Activated CD4-positive, alpha-beta T cell treated with anti-CD3 and anti-CD28 coated beads, Interleukin-2, Interleukin-6, amounts not matched to agents 100 ng/mL and 50 ng/mL, durations not matched to agents 16 hours and 8 hours (primary cell): Measurements from ENCODE around the gene TRAK1.

Source experiments
- DNase-seq: peaks from one replicate; pipeline ENCODE4 v3.0.0-alpha.2; 2020

Gene TRAK1

DNA sequence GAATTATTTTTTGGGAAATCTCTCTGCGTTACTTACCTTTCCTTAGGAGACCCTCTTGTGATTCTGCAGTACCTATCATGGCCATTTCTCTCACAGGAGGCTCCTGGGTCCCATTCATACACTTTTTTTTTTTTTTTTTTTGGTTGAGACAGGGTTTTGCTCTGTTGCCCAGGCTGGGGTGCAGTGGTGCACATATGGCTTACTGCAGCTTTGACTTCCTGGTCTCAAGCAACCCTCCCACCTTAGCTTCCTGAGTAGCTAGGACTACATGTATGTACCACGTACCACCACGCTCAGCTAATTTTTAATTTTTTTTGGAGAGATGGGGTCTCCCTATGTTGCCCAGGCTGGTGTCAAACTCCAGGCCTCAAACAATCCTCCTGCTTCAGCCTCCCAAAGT is 36.1 kb downstream of the TRAK1 start:
- DNase-seq: no peak

GRCh38 chr3:42128526-42128925 is 37.4 kb downstream of the TRAK1 start:
- no peak for DNase-seq

DNA sequence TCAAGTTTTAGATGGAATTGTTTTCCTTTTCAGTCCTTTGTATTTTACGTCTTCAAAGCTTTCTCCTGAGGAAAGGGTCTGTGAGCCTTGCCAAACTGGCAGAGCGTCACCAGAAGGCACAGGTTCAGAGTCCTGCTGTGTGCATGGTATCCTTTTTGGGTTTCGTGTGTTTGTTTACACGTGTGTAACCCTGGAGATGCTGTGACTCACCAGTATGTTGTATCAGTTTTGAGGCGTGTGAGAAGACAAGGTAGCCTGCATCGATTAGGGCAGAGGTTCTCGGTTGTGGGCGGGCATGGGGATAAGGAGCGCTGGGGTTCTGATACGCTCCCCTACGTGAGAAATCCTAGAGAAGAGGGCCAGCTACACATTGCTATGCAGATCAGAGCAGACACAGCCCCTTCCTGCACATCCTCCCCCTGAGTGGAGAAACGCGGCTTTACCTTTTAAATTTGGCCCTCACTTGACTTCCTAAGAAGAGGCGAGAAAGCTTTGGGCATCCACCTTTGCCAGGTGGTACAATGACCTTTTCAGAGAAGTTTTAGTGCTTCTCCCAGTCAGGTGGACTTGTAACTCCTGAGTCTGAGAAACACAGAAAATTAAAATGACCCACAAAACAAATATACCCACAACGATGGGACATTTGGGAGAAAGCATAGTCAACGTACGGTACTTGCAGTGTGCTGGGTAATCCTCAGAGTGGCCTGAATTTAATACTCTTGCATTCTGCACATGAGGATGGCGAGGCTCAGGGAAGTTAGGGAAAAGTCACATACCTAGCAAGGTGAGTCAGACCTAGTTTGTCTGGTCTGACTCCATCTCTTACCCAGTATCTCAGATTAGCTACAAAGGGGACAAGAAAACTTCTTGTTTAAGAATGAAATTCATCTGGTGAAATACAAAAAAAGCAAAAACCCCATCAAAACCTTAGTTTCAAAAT is 38.1 kb downstream of the TRAK1 start:
- peak; percentile 29 for DNase-seq

GRCh38 chr3:42130007-42130328 is 38.8 kb downstream of the TRAK1 start:
- no peak for DNase-seq

DNA sequence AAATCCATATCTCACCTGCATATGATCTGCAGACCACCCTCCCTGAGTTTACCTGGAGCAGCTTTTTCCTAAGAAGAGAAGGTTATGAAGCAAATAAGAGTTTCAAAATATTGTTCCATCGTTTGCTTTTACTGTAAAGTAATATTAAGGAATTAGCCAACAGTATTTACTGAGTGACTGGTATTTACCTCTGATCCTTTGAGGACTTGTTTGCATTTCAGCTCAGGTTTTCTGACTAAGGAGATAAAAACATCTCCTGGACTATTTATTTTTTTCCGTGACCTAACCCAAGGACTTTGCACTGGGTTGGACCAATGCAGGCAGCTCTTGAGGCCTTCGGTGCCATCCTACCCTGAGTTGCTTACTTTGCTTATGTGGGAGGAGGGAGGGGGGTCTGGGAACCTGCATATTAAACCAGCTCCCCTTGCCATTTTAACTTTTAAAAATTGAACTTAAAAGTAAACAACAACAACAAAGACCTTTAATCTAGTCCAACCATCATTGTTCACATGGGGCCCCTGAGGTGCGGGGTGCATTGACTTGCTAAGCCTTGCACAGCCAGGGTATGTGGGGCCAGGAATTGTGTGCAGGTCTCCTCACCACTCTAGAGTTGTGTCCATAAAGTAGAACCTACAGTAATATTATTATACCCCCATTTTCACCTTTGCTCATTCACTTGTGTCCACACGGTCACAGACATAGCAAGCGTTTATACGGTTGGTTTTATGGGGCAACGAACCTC is 39.3 kb downstream of the TRAK1 start:
- DNase-seq: no peak

DNA sequence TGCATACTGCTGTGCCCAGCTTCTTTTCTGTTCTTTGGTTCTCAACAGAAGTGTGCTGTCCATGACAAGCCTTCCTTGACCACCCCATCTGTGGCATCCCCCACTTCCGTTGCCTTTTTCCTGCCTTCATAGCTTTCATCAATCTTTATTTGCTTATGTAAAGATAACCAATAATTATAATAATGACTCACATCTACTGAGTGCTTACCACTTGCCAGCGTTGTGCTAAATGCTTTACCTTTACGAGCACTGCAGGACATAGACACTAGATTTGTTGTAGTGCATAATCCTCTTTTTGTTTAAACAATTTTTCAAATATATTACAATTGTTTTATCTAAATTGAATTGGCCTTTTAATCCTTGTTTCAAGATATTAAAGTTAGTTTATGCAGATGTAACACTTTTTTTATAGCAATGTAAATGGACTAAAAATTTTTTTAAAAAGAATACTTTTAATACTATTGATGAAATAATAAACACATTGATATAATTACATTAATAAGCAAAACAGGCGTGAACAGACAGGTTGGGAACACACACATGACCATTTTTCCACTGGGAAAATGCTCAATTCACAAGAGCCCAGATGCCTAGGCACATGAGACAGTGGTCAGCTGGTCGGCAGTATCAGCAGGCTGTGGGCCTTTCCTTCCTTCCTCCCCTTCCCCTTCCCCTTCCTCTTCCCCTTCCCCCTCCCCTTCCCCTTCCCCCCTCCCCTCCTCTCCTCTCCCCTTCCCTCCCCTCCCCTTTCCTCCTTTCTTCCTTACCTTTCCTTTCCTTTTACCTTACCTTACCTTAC is 42.5 kb downstream of the TRAK1 start:
- DNase-seq: no peak

DNA sequence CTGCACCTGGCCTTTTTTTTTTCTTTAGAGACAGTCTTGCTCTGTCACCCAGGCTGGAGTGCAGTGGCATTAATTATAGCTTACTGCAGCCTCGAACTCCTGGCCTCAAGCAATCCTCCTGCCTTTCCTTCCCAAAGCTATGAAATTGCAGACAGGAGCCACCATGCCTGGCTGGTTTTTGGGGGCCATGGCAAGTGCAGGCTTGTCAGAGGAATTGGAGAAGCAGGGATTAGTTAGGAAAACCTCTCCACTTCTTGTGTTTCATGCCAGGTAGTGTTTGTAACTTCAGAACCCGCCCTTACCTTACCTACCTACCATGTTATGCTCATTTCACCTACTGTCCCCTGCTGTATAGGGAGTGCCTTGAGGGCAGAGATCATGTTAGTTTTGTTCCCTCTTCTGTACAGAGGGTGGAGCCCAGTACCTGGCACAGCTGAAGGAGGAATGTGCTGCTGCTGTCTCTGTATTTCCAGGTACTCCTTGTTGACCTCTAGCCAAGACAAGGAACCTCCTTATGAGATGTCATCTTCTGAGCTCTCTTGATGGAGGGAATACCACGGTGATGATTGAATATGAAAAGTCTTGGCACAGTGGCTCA is 43.8 kb downstream of the TRAK1 start:
- no peak for DNase-seq

DNA sequence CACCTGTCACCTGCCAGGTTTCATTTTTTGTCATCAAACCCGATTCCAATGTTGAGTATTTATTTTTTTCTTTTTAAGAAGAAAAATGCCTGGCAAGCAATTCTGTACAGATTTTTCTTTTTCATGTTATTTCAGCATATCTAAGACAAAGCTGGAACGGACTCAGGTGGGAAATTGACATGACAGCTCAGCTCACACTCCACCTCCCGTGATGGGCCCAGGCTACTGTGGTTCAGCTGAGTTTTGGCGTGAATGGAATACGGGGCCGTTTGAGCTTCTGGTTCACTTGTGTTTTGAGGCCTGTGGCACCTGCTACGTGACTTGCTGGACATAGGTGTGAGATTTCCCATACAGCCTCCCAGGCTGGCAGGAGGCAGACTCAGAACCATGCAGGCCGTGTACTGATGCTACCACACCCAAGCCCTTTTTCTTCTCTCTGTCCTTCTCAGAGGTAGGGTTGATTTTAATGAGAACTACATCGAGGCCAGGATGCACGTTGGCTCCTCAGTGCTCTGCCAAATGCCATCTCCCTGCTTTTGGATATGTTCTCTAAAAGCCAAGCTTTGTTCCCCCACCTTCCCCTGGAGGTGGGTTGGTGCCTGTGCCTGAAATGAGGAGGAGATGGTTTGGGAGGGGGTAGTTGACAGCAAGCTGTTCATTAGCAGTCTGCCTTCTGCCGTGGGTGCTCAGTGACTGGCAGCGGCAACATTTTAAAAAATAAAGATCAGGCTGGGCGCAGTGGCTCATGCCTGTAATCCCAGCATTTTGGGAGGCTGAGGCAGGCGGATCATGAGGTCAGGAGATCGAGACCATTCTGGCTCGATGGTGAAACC is 48.7 kb downstream of the TRAK1 start:
- DNase-seq: no peak

- no peak for DNase-seq
Measured at GRCh38 chr3:42140665-42141203, 49.6 kb downstream of the TRAK1 start.

GRCh38 chr3:42143440-42143839 is 52.3 kb downstream of the TRAK1 start:
- no peak for DNase-seq

DNA sequence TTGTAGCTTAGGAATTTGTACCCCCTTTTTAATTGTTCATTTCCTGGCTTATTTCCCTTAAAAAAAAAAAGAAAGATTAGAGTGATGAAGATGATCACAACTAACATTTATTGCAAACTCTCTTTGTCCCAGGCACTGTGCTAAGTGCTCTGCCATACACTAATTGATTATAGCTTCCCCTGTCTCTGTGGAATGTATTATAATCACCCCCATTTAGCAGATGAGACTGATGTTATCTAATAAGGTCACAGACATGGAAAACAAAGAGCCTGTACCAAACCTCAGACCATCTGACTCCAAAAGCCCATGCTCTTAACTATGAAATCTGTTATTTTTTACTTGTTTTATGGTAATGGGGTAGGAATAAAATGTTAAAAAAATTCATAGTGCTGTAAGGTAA is 53.1 kb downstream of the TRAK1 start:
- DNase-seq: no peak

DNA sequence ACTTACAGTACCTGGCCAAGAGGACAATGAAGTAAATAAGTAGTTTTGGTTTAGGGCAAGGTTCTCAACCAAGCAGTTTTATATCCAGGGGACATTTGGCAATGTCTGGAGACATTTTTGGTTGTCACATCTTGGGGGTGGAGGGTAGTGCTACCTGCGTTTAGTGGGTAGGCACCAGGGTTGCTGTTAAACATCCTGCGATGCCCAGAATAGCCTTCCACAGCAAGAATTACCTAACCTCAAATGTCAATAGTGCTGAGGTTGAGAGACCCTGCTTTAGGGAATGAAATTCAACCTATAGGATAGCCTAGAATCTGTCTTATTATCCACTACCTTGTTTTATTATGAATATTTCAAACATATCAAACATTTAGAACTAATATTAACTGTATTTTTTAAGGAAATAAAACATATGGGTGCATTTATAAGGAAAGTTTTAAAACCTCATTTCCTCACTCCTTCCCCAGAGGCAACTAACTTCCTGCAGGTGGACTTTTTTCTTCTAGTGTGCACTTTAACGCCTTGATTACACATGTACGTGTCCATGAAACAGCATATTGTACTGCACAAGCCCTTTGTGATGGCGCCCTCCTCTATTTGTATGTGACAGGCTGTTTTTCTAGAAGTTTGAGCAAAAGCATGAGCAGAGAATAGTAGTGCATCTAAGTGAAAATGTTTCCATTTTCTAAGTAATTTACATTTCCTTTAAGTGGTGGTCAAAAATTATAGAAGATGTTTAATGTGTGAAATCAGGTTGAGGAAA is 57.1 kb downstream of the TRAK1 start:
- no peak for DNase-seq

DNA sequence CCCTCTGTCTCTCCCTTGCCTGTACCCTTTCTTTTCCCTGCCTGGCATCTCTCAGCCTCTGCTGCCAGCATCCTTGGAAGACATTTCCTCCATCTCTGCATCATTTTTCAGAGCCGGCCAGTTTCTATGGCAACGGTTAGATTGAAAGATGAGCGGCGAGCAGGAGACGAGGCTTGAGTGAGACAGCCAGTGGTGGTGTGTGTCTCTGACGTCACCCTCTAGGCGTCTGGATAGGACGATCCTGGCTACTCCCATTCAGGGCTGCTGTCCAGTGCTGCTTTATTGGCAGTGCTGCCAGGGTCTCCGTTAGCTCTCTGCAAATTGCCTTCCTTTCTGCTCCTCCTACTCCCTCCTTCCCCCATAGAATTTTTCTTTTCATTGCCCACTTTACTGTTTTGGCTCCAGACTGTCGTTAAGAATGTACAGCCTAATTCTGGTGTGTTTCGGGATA is 57.9 kb downstream of the TRAK1 start:
- DNase-seq: no peak

DNA sequence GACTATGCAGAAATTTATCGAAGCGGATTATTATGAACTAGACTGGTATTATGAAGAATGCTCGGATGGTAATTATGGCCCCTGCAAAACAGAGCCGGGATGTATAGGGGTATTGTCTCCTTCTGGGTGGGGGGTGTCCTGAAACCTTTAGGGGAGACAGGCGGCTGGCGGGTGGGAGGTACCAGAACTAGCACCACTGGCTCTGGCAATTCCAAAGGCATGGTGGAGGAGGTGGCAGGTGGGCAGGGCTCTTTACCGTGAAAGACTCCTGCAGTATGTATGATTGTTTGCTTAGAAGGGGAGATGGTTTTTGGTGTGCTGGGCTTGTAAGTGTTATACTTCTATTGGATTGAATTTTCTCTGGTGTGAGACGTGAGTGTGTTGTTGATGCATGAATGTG is 58.4 kb downstream of the TRAK1 start:
- DNase-seq: no peak

DNA sequence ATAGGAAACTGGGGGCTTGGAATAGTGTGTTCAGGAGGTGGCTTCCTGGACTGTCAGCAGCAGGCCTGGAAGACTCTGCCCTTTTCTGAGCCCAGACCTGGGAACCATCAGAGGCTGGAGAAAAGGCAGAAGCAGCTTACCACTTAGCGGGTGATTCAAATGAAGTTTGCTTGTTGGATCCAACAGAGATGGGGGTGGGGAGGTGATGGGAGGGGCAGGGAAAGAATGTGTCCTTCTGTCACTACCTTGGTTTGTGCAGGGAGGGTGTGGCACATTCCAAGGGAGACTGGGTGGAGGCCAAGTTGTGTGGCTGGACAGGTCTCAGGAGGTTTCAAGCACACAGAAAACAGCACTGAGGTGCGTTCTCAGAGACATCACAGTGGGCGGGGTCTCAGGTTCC is 58.8 kb downstream of the TRAK1 start:
- DNase-seq: no peak

- DNase-seq: no peak
Measured at GRCh38 chr3:42151596-42152168, 60.5 kb downstream of the TRAK1 start.

- DNase-seq: no peak
Measured at GRCh38 chr3:42152193-42152592, 61.0 kb downstream of the TRAK1 start.

GRCh38 chr3:42153039-42153438 is 61.9 kb downstream of the TRAK1 start:
- DNase-seq: no peak

DNA sequence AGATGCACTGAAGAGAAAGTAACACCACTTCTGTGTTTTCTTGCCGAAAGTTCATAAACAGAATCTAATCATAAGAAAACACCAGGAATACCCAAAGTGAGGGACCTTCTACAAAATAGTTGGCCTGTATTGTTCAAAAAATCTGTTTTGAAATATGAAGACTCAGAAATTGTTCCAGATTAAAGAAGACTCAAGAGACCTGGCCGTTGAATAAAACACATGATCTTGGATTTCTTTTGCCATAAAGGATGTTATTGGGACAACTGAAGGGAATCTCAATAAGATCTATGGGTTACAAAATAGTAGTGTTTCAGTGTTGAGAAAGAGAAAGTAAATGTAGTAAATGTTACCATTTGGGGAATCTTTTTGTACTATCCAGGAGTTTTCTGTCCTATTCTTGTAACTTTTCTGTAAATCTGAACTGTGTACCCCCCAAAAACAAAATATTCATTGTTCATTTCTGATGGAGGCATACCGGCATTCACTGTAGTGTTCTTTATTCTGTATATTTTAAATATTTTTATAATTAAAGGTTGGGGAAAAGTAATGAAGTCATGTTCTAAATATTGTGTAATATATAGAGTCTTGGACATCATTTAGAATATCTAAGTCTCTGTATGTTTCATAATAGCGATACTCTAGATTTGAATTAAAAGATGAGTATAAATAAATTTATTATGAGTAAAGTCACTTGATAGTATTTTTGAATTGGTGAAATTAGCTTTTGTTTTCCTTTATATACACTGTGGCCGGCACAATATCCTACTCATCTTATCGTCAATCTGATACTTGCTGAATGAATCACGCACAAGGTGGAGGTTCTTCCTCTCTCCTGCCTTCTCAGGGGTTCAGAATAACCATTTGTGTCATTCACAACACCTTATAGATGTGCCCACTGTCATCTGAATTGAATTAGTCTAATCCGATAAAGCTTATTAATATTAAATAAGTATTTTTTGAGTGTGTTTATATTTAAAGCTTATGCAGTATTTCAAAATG is 66.7 kb downstream of the TRAK1 start:
- DNase-seq: peak; percentile 64
